GM21528 (cell line): Measurements from ENCODE around the gene HTR2B.
"Not testable (repeated sequence)": the region's sequence is repeated elsewhere in the genome, so short reads cannot be mapped to it uniquely, and the experiment has no call there.

Experiments
- ATAC-seq: cut with Tn5 transposase; IDR thresholded peaks from one replicate; pipeline ENCODE4 v1.9.1; 2021; ENCODE audit warnings: mild to moderate bottlenecking, moderate library complexity; ENCODE audit not compliant: unreplicated experiment, low FRiP score

The HTR2B gene

DNA sequence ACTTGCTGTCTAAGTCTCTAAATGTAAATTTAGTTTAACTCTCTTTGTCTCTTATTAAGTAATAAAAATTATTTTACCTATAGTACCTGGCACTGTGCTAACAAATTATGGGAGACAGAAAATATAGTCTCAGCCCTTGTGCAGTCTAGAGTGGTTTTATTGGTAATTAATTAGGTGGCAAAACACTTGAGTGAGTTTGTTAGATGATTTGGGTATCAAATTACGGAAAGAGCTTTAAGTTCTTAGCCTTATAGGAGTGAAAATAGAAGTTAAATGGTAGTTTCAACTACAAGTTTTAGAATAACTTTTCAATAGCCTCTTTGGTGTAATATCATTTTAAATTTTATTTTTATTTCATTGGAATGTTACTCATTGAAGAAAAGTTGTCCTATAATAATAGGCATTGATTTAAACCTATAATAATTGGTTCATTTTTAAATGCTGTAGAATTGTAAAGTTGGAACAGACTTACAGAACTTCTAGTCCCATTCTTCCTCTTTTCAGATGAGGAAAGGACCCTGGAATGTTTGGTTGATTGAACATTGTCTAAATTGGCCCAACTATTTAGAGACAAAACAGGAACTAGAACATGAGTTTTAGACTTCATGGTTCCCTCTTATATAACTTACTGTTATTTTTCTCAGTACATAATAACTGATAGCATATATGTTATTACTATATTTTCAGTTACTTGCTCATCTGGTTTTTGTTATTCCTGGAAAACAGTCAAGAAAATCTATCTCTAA is 10.2 kb upstream of the HTR2B start:
- ATAC-seq = no peak

DNA sequence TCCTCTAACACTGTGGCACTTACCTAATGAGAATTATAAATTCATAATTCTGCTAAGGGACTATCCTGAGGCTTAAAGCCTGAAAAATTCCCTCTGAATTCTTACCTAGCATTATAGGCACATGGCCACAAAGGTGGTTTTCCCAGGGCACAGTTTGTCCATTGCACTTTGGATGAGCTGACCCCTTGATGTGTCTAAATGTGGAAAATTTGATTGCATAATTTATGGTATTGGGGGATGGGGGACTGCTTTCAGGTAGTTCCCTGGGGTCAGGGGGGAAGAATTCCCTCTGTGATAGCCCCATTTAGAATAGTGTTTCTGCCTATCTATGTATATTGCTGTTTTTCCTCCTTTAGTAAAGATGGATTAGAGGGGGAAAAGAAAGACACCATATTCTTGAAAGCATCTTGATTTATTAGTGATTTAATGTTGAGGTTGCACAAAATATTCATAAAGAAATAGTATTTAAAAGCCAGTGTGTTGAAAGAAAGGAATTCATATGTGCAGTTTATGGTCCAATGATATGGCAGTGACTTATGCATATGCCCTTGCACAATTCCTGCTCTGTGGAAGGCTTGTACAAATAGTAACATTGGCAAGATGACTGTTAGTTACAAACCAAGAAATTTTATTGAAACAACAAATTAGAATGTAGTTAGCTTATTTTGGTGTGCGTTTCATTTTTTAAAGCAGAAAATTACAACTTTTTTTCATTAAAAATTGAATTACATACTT is 8.7 kb upstream of the HTR2B start:
- ATAC-seq = no peak

DNA sequence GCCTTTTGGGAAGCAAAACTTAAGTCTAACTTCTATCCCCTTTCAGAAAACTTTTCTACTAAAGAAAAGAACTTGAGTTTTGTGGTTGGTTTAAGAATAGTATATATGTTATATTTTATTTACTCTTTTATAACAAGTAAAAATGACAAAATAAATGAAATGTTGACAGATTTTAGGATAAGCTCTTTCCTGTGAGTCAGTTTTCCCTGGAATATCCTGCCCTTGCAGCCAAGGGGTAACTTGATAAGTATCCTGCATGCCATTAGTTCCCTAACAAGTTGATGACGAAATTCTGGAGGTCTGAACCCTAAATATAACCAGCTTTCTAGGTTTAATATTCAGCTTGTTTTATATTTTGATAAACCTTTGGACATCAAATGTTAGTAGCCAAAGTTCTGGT is 7.3 kb upstream of the HTR2B start:
- ATAC-seq = no peak

DNA sequence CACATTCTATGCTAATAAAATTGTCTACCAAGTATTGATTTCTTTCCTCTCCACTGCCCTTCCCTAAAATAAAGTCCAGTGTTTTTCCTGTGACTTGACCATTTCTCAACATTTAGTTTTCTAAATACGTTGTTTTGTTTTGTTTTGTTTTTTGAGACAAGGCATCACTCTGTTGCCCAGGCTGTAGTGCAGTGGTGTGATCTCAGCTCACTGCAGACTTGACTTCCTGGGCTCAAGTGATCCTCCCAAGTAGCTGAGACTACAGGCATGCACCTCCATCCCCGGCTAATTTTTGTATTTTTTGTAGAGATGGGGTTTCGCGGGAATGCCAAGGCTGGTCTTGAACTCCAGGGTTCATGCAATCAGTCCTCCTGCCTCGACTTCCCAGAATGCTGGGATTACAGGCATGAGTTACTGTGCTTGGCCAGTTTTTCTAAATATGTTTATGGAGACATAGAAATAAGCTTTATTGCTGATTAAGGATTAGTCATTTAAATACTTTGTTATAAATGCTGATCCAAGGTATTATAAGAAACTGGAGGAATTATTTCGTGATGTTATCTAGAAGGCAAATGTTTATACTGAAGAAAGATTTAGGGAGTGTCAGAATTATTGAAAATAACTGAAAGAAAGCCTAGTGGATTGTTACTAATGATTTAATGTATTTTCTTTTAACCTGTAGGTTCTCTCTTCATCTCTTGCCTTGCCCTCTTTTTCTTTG is 5.7 kb upstream of the HTR2B start:
- no peak for ATAC-seq

DNA sequence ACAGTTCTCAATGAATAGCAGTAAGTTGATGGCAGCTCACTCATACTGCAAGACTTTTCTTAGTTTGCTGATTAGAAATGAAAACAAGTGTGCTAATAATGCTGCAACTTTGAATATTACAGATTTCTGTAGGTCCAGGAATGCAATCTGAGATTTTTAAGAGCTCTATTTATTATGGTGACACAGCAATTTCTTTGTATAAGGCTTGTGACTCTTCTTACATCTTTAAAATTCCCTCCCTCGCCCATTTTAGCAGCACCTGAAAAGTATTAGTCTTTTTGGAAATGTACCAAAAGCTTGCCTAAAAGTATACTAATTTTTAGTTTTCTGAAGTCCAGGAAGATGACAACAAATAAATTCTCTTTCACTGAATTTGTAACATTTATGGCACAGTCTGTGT is 4.4 kb upstream of the HTR2B start:
- ATAC-seq = no peak

DNA sequence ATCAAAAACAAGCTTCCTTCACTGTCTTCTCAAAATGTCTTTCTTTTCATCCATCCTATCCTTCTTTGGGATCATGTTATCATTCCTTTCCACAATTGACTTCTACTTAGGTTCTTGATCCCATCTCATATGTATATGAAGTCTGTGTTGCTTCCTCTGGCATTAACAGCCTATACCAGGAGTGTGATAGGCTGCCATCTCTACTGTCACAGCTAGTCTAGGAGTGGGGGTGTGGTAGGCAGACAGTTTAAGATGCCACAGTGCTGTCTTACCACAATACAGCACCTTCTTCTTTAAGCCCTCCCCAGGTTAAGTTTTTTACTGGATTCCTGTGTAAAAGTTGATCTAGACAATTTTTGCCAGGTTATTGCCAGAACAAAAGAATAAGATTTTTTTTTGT is 3.7 kb upstream of the HTR2B start:
- ATAC-seq = no peak

DNA sequence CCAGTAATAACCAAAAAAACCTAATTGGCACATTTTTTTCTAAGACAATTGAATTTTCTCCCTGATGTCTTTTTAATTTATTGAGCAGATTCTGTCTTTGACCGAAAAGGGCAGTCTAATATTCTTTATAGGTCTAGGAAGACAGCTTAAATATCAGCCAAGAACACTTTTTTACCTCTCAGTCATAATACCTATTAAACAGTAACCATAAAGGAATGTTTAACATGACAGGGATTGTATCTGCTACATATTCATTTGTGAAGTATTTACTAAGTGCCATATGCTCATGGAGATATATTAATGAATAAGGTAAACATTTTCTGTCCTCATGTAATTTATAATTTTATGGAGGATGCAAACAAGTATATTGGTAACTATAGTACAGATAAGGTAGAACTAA is 3.1 kb upstream of the HTR2B start:
- ATAC-seq = no peak

DNA sequence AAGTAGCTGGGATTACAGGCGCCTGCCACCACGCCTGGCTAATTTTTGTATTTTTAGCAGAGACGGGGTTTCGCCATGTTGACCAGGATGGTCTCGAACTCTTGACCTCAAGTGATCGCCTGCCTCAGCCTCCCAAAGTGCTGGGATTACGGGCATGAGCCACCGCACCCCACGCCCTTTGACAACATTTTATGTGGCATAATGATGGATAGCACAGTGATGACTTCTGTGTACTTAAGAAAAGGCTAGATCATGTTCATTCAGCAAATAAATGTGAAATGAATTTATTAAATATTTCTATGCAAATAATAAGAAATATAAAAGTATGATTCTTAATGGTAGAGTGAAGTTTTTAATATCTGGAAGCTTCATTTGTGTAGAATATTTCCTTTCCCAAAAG is 2.6 kb upstream of the HTR2B start:
- ATAC-seq = no peak

DNA sequence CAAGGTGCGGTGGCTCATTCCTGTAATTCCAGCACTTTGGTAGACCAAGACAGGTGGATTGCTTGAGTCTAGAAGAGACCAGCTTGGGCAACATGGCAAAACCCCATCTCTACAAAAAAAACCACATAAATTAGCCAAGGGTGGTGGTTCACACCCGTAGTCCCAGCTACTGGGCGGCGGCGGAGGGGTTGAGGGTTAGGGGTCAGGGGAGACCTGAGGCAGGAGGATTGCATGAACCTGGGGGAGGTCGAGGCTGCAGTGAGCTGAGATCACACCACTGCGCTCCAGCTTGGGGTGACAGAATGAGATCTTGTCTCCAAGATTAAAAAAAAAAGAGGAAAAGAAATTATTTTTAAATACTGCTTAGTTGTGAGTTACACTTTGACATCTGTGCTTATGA is 1.3 kb upstream of the HTR2B start:
- ATAC-seq = no peak

DNA sequence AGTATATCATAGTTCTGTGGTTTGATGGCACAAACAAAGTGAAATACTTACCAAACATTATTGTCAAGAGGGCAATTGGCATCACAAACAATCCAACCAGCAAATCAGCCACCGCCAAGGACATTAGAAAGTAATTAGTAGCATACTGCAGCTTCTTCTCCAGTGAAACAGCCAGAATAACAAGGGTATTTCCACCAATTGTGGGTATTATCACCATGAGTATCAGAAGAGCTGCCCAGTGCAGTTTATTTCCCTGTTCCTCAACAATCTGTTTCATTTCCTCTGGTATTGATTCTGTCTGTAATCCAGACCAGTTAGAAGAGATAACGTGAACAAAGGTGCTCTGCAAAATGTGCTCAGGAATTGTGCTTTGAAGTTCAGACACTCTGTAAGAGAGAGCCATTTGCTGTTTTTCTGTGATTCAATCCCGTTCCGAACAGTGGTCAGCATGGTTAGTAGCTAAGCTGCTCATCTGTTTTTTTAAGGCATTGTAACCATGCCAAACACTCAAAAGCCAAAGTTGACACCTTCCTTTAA is 1.4 kb downstream of the HTR2B start:
- ATAC-seq = no peak

DNA sequence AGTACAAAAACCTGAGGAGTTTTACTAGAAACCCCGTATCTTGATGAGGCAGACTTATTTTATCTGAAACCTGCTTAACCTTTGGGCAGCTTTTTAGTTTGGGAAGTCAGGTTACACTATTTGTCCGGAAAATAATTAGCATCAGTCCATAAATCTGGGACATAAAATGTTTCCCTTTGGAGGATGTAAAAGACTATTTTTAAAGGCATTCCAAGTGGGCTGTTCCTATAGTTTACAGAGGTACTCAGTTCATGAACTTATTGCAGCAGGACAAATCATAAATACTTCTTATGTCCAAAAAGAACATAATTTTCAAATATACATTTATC is 6.3 kb downstream of the HTR2B start:
- ATAC-seq = no peak

DNA sequence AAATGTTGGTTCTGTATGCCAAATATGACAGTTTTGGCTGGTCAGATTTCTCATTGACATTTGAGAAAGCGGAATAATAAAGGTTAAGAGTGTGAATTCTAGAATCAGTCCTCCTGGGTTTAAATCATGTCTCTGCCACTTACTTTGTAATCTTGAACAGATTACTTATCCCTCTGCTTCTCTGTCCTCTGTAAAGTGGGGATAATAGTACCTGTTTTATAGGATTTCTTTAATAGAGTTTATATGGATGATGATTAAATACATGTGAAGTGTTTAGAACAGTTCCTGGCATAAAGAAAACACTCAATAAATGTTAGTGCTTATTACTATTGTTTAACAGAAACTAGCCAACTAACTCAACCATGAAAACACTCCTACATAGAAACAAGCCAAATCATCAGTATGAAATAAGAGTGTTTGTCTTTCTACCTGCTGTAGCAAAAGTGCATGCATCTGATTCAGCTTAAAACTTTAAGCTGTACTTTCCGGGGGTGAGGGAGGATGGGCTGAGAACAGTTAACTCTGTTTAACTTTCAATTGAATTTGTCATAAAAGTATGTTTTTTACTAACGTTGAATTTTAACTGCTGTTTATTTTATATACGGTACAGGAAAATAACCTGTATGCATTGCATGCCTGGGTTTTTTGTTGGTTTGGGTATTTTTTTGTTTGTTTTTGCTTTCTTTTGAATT is 6.8 kb downstream of the HTR2B start:
- ATAC-seq = no peak

DNA sequence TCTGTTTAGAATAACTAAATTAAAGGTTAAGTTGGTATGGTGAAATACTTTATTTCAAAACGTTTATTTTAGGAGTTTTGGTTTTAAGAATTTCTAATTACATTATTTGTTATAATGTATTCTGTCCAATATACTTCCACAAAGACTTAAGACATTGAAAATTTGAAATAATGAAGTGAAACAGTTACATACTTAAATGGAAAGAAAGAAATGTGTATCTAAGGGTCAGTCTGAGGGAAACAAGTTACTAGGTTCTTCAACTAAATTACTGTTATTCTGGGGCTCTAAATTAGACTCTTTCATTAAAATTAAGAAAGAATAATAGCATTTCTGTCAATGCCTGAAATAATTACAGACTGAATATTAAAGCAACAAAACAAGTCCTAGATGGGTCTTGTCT is 7.7 kb downstream of the HTR2B start:
- ATAC-seq = no peak

DNA sequence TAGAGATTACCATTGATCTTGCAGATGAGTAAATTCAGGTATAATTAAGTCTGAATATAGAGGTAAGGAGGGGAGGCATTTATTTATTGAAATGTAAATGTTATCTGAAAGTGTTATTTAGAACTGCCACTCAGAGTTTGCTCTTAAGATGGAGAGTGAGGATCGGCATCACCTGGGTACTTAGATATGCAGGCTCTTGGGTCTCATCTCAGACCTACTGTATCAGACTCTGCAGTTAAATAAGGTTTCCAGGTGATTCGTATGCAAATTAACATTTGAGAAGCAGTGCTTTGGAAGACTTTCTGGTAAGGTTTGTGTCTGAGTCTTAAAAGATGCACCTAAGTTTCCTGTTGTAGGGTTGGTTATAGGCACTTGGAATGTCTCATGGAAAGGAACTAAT is 9.2 kb downstream of the HTR2B start:
- ATAC-seq = no peak

DNA sequence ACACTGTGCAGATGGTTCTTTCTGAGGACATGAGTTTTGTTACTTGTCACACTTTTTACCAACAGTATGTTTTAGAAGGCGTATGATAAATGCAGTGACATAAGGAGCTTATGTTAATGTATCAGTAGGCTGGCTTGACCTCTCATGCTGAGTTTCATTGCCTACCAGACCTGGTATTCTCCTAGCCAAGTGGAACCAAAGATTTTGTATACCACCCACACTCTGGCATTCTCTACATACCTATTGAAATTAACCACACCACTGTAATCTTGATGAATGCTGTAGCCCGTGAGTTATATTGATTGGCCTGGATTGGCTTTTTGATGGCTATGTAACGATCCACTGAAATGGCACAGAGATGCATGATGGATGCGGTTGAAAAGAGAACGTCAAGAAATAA is 11.4 kb downstream of the HTR2B start:
- no peak for ATAC-seq

DNA sequence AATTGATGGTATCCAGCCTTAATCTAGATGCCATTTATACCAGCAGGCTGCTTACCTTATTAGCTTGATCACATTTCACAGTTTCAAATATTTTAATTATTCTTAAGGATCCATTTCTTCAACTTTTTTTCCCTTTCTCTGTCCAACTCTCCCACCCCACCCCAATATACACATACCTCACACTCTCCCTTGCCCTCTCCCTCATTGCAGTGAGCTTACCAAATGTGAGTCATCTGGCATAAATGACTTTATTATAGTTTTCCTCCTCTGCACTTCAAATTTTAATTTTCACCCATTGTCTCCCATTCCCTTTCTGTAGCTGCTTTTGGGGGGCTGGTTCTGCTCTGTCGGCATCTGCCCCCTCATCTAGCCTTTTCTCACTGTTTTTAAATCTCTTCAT is 12.9 kb downstream of the HTR2B start:
- ATAC-seq = no peak

DNA sequence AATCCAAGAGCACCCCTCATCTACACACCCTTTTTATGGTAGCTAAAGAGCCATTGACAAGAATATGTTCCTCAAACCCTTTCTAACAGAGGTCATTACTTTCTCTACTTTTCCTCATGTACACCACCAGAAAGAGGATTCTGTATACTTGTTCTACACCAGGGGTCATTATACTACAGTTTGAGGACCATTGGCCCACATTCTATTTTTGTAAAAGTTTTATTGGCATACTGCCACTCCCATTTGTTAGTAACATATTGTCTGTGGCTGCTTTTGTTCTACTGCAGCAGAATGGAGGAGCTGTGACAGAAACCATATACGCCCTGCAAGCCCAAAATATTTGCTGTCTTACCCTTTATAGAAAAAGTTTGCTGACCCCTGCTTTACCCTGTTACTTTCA is 14.3 kb downstream of the HTR2B start:
- no peak for ATAC-seq

DNA sequence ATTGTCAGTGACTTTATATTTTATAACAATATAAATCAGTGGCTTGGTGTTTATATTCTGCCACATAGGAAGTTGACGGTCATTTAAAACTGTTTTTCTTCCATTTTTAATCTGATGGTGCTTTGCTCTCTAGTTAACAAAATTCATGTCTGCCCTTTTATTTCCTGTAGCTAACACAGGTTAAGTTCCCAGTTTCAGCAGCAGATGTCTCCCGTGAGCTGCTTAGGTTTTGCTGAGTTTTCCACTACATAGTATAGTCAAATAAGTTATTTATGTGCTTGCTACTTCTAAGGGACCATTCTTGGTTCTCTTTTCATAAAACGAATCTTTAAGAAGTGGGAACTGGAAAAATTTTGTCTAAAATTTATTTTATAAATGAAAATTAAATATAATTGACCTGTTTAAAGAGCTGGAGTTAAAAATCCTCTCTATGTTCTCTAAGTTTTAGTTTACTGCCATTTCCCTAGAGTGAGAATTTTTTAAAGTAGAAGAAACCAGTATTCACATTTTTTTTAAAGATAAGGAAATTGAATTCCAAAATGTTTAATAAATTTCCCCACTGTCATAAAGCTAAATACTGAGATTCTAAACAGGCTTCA is 20.6 kb downstream of the HTR2B start:
- ATAC-seq = no peak

DNA sequence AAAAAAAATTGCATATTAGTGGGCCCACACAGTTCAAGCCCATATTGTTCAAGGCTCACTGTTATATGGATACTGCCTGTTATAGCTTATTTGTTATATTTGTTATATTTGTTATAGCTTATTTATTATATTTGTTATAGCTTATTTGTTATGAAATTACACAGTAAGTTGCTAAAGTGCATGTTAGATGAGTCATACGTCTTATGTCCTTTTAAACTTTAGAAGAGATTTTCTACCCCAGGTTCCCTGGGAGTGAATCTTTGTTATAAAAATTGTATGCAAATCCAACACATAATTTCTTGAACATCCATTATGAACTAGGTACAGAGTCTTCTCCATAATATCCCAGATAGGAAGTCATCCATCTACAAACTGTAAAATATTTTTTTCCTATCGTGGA is 22.1 kb downstream of the HTR2B start:
- ATAC-seq = no peak

DNA sequence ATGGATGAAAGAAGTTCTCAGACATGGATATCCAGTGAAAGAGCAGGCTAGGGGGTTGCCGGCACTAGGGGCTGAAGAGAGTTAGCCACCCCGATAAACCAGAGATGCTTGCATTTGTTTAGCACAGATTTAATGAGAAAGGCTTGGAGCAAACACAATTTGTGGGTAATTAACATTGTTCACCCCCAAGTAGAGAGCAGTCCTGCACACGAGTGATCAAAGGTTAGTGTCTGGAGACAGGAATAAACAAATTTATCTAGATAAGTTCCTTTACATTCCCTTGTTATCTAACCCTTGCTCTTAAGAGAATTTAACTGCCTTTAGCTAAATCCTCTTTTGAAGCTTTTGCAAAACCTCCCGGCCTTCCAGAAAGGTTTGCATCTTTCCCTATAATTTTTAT is 23.9 kb downstream of the HTR2B start:
- ATAC-seq = no peak

DNA sequence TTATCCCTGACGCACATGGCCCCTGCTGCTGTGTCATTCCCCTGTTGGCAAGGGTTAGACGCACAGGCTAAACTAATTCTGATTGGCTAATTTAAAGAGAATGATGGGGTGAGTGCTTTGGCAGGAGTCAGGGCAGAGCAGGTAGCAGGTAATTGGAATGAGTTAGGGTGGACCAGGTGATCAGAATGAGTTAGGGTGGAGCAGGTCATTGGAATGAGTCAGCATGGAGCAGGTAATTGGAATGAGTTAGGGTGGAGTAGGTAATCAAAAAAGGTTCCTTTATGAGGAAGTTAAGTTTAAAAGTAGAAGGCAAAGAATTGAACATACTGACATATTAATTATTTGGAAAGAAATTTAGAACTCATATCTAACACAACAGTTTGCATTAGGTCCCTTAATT is 24.5 kb downstream of the HTR2B start:
- not testable (repeated sequence) for ATAC-seq
